ENCODE measurements around the gene EPC2. TPM values are rescaled to one million over a fixed set of nuclear protein-coding genes. Genes with fewer than 3 reads are reported as not detected.

EPC2 gene
- total and polyA plus RNA-seq, 10 of the 15 experiments (the other 5 are each of a cell fraction or from before 2014, with no cell fraction given): 2.0 to 16.5 (median 10.8) TPM

DNA sequence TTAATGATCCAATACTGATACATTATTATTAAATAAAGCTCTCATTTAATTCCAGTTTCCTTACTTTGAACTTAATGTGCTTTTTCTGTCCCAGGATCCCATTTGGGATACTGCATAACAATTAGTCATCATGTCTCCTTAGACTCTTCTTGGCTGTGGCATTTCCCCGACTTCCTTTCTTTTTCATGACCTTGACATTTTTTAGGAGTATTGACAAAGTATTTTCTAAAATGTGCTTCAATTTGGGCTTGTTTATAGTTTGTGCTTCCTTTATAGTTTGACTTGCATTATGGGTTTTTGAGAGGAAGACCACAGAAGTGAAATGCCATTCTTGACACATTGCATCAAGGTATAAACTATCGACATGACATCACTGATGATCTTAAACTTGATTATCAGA lies 184.4 kb downstream of the EPC2 start:
- H3K27me3 ChIP-seq (replicated peaks in 1 of 2; ENCODE audit: control insufficient read depth in 2 of 2, insufficient read depth in 2 of 2, low read length in 1 of 2): no peaks in the 10 kb centered on the region
- ChIA-PET SMC1A (ENCODE audit: uncharacterized antibody, unreplicated experiment) (no interaction called here), CTCF (no interaction called here), RAD21 (ENCODE audit: unreplicated experiment) (no interaction called here), POLR2A (no interaction called here)
- H3K4me3 ChIP-seq: no peak overlapping the region
- H3K4me2 ChIP-seq (ENCODE audit: control insufficient read depth, insufficient read depth): no peak overlapping the region
- 72% methylated on average over 2 of the region's 2 CpGs for WGBS (ENCODE audit: insufficient coverage, insufficient replicate concordance, low lambda C conversion rate, missing lambda C conversion rate)
- no peak overlapping the region for H3K27ac ChIP-seq (ENCODE audit: control insufficient read depth, insufficient read depth)
- no peaks in the 10 kb centered on the region for H4K20me1 ChIP-seq (ENCODE audit: control insufficient read depth, insufficient read depth)
- H3K36me3 ChIP-seq (ENCODE audit: control insufficient read depth in 2 of 2, insufficient read depth in 2 of 2, low read length in 1 of 2): no peaks in the 10 kb centered on the region
- ATAC-seq: no peak
- intact Hi-C loops (cut with micrococcal nuclease; ENCODE audit: unreplicated experiment) (no loop called here), in situ Hi-C loops (cut with MboI) (no loop called here)
- H3K9me3 ChIP-seq (replicated peaks; ENCODE audit: control insufficient read depth, insufficient read depth, low read length): no peaks in the 10 kb centered on the region; the same call in 1 of the 3 replicates
- no peaks in the 10 kb centered on the region for H3K4me1 ChIP-seq (ENCODE audit: control insufficient read depth, insufficient read depth, low read length)
- H3K79me2 ChIP-seq (ENCODE audit: control insufficient read depth, insufficient read depth, low read length): no peaks in the 10 kb centered on the region
- DNase-seq (ENCODE audit: low read depth, low spot score): no peak
- no peak for TF ChIP-seq NR2F1 (conservative IDR thresholded peaks at IDR 0.05)
- TF ChIP-seq, protein P1, sequence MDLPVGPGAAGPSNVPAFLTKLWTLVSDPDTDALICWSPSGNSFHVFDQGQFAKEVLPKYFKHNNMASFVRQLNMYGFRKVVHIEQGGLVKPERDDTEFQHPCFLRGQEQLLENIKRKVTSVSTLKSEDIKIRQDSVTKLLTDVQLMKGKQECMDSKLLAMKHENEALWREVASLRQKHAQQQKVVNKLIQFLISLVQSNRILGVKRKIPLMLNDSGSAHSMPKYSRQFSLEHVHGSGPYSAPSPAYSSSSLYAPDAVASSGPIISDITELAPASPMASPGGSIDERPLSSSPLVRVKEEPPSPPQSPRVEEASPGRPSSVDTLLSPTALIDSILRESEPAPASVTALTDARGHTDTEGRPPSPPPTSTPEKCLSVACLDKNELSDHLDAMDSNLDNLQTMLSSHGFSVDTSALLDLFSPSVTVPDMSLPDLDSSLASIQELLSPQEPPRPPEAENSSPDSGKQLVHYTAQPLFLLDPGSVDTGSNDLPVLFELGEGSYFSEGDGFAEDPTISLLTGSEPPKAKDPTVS (IDR thresholded peaks at IDR 0.05; ENCODE audit: low read depth, low read length): no peak
- no peak for TF ChIP-seq GATAD2B (conservative IDR thresholded peaks at IDR 0.05; ENCODE audit: low read depth)
- TF ChIP-seq, protein P2, sequence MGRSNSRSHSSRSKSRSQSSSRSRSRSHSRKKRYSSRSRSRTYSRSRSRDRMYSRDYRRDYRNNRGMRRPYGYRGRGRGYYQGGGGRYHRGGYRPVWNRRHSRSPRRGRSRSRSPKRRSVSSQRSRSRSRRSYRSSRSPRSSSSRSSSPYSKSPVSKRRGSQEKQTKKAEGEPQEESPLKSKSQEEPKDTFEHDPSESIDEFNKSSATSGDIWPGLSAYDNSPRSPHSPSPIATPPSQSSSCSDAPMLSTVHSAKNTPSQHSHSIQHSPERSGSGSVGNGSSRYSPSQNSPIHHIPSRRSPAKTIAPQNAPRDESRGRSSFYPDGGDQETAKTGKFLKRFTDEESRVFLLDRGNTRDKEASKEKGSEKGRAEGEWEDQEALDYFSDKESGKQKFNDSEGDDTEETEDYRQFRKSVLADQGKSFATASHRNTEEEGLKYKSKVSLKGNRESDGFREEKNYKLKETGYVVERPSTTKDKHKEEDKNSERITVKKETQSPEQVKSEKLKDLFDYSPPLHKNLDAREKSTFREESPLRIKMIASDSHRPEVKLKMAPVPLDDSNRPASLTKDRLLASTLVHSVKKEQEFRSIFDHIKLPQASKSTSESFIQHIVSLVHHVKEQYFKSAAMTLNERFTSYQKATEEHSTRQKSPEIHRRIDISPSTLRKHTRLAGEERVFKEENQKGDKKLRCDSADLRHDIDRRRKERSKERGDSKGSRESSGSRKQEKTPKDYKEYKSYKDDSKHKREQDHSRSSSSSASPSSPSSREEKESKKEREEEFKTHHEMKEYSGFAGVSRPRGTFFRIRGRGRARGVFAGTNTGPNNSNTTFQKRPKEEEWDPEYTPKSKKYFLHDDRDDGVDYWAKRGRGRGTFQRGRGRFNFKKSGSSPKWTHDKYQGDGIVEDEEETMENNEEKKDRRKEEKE (IDR thresholded peaks at IDR 0.05): no peak
- no peak for TF ChIP-seq ETV6 (conservative IDR thresholded peaks at IDR 0.05 in 1 of 2, IDR thresholded peaks at IDR 0.05 in 1 of 2; ENCODE audit: borderline replicate concordance in 1 of 2, low read depth in 1 of 2)
- BruUV-seq (replicated peaks): no TSS peak
- H2AFZ ChIP-seq (ENCODE audit: control insufficient read depth, low read depth, low read length): no peak overlapping the region
- FAIRE-seq: no peak
- H3K9ac ChIP-seq (ENCODE audit: control insufficient read depth, insufficient read depth, low read length): no peak overlapping the region
